Measurements from ENCODE around the gene EFCAB10. TPM values are rescaled to one million over a fixed set of nuclear protein-coding genes. Genes with fewer than 3 reads are reported as not detected.
A peak's percentile ranks its signal among the peaks of the same experiment; 100 is the strongest.
"Not testable (repeated sequence)": the region's sequence is repeated elsewhere in the genome, so short reads cannot be mapped to it uniquely, and the experiment has no call there.

The EFCAB10 gene
- total RNA-seq, 2 donors from 2014 or later = 1.0 to 1.5 TPM

DNA sequence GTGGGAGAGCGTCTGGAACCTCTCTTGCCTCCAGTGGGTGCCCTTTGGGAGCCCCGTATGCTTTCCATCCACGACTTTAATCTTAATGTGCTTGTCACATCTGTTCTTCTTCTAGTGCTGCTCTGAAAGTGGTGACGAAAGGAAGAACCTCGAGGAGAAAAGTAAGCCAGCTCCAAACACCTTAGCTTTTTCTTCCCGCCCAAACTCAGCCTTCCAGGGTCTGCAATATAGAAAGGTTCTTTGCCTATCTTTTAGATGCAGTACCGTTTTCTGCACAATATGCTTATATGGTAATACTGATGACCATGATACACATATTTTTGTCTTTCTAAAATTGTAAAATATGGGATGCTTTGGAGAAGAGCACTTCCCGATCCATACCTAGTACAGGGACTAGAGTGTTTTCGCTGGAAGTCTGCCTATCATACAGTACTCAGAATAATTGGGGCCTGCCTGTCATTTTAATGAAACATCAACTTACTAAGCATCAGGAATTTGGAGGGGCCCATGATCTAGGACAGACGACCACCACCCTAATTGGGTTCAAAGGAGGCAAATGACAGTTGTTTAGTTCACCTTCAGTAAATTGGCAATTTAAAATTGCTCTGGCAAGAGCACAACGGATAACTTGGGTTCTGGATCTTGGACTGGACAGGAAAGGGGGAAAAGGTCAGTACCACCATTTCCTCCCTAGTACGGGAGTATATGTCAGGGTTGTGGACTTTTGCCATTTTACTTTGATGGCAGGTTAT lies 48.4 kb downstream of the EFCAB10 start:
- ATAC-seq (no peak), DNase-seq (no peak)
- Mint-ChIP-seq H3K36me3 (ENCODE audit: low read depth) (peaks cover 2% of the 10 kb centered on the region), H3K4me1 (peaks cover 19% of the 10 kb centered on the region), H3K27ac (peak overlapping the region; percentile 94), H3K27me3 (no peaks in the 10 kb centered on the region), H3K4me3 (peak overlapping the region; percentile 94)
- H3K9me3 ChIP-seq (ENCODE audit: control insufficient read depth, low read length, poor library complexity, severe bottlenecking) = no peaks in the 10 kb centered on the region

DNA sequence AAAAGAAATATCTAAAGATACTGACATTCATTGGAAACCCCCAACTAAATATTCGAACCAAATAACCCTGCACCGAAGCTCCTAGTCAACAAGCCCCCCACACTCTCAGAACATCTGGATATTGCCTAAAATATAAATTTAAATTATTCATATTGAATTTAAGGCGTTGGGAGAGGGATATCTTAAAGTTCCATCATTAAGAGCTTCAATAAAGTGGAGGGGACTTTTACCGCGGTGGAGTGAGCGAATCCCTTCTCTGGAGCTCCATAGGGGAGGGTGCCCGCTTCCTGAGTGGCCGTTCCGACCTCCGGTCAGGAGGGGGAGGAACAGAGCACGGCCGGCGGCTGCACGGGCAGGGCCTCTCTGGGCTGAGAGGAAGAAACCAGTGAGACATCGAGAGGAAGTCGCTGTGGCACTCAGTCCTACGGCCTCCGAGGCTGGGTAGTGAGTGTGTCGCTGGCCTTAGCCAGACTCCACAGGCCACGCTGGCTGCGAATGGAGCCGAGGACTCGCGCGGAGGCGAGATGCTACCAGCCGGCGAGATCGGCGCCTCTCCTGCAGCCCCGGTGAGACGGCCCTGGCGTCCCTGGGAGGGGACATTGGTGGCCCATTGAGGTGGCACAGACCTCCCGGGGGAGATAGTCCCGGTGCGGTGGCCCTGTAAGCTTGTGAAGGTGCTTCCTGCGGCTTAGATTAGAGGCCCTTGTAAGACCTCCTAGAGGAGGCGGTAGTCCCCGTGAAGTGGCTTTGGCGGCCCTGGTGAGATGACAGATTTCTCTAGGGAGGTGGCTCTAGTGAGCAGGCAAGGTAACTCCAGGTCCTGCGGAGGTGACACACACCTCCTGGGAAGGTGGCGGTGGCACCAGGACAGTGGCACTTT lies 49.3 kb downstream of the EFCAB10 start, which contains the start of gene RINT1:
RINT1 (plus strand) TSS at position 410 of the 880 bp plus-strand sequence; CDS start at position 525, 115 bp downstream.
- H3K27me3 Mint-ChIP-seq = no peaks in the 10 kb centered on the region
- peaks cover 19% of the 10 kb centered on the region for H3K4me1 Mint-ChIP-seq
- ATAC-seq (peak; percentile 90), DNase-seq (peak; percentile 72 to 85 (median 80))
- peak within 1 kb of the TSS; percentile 94 for H3K4me3 Mint-ChIP-seq
- H3K27ac Mint-ChIP-seq = peak within 1 kb of the TSS; percentile 94
- peaks cover 2% of the 10 kb centered on the region for H3K36me3 Mint-ChIP-seq (ENCODE audit: low read depth)
- no peaks in the 10 kb centered on the region for H3K9me3 ChIP-seq (ENCODE audit: control insufficient read depth, low read length, poor library complexity, severe bottlenecking)

DNA sequence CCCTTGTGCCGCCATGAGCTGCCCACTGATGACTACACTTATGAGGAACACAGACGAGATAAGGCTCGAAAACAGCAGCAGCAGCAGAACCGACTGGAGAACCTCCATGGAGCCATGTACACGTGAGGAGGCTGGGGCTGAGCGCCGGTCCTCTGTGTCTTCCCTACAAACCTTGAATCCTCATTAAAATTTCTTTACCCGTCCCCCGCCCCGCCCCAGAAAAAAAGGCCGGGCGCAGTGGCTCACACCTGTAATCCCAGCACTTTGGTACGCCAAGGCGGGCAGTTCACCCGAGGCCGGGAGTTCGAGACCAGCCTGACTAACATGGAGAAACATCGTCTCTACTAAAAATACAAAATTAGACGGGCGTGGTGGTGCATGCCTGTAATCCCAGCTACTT lies 50.7 kb downstream of the EFCAB10 start:
- peaks cover 17% of the 10 kb centered on the region for H3K4me1 Mint-ChIP-seq
- no peaks in the 10 kb centered on the region for H3K9me3 ChIP-seq (ENCODE audit: control insufficient read depth, low read length, poor library complexity, severe bottlenecking)
- H3K27ac Mint-ChIP-seq = peak overlapping the region; percentile 94
- DNase-seq (no peak), ATAC-seq (no peak)
- no peaks in the 10 kb centered on the region for H3K27me3 Mint-ChIP-seq
- H3K36me3 Mint-ChIP-seq (ENCODE audit: low read depth) = peaks cover 2% of the 10 kb centered on the region
- H3K4me3 Mint-ChIP-seq = peak overlapping the region; percentile 49

DNA sequence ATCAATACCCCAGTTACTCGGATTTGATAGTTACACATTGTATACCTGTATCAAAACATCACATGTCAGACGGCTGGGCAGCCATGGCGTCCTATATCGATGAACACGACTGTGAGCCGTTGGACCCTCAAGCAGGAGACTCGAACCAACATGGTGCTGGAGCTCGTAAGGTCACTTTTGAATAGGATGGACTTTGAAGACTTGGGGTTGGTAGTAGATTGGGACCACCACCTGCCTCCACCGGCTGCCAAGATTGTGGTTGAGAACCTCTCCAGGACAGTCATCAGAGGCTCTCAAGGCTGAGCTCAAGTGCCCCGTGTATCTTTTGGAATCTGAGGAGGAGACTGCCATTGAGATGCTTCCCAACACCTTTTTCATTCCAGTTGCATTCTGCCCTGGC lies 51.2 kb downstream of the EFCAB10 start:
- Mint-ChIP-seq H3K27me3 (no peaks in the 10 kb centered on the region), H3K4me3 (peak overlapping the region; percentile 49), H3K36me3 (ENCODE audit: low read depth) (peaks cover 2% of the 10 kb centered on the region)

DNA sequence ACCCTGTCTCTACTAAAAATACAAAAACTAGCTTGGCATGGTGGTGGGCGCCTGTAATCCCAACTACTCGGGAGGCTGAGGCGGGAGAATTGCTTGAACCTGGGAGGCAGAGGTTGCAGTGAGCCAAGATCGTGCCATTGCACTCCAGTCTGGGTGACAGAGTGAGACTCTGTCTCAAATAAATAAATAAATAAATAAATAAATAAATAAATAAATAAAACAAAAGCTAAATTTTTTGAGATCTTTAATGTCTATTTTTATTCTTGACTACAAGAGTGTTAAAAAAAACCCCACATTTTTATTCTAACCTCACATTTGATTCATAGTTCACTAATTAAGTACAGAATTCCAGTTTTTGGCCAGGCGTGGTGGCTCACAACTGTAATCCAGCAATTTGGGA lies 53.6 kb downstream of the EFCAB10 start:
- peaks cover 15% of the 10 kb centered on the region for H3K4me1 Mint-ChIP-seq
- not testable (repeated sequence) for ATAC-seq; H3K27me3 Mint-ChIP-seq; H3K27ac Mint-ChIP-seq; H3K9me3 ChIP-seq (ENCODE audit: control insufficient read depth, low read length, poor library complexity, severe bottlenecking); DNase-seq; H3K36me3 Mint-ChIP-seq (ENCODE audit: low read depth); H3K4me3 Mint-ChIP-seq

More for the DNA sequence above, 51.2 kb downstream of the EFCAB10 start:
- Mint-ChIP-seq H3K4me1 (peaks cover 17% of the 10 kb centered on the region), H3K27ac (peak overlapping the region; percentile 94)
- ATAC-seq = no peak
- no peak for DNase-seq
- H3K9me3 ChIP-seq (ENCODE audit: control insufficient read depth, low read length, poor library complexity, severe bottlenecking) = no peaks in the 10 kb centered on the region

DNA sequence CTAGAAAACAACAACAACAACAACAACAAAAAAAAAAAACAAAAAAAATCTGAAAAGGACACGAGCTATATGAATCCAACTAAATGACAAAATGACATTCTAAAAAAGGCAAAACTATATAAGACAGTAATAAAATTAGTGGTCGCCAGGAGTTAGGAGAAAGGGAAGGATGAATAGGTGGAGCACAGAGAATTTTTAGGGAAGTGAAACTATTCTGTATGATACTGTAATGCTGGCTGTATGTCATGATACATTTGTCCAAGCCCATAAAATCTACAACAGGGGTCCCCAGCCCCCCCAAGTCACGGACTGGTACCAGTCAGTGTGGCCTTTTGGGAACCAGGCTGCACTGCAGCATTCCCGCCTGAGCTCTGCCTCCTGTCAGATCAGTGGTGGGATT lies 56.5 kb downstream of the EFCAB10 start:
- peaks cover 8% of the 10 kb centered on the region for H3K4me1 Mint-ChIP-seq
- no peaks in the 10 kb centered on the region for H3K27me3 Mint-ChIP-seq
- no peaks in the 10 kb centered on the region for H3K9me3 ChIP-seq (ENCODE audit: control insufficient read depth, low read length, poor library complexity, severe bottlenecking)
- ATAC-seq (no peak), DNase-seq (no peak)
- no peaks in the 10 kb centered on the region for H3K36me3 Mint-ChIP-seq (ENCODE audit: low read depth)
- no peak overlapping the region for H3K27ac Mint-ChIP-seq
- H3K4me3 Mint-ChIP-seq = peak overlapping the region; percentile 49

DNA sequence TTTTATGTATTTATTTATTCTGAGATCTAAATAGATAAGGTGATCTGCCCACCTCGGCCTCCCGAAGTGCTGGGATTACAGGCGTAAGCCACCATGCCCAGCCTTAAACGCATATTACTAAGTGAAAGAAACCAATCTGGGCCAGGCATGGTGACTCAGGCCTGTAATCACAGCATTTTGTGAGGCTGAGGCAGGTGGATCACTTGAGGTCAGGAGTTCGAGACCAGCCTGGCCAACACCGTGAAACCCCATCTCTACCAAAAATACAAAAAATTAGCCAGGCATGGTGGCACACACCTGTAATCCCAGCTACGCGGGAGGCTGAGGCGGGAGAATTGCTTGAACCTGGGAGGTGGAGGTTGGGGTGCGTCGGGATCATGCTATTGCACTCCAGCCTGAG lies 56.9 kb downstream of the EFCAB10 start:
- H3K4me3 Mint-ChIP-seq; H3K27me3 Mint-ChIP-seq; ATAC-seq; H3K9me3 ChIP-seq (ENCODE audit: control insufficient read depth, low read length, poor library complexity, severe bottlenecking); H3K36me3 Mint-ChIP-seq (ENCODE audit: low read depth); DNase-seq; H3K27ac Mint-ChIP-seq: not testable (repeated sequence)
- peaks cover 12% of the 10 kb centered on the region for H3K4me1 Mint-ChIP-seq

DNA sequence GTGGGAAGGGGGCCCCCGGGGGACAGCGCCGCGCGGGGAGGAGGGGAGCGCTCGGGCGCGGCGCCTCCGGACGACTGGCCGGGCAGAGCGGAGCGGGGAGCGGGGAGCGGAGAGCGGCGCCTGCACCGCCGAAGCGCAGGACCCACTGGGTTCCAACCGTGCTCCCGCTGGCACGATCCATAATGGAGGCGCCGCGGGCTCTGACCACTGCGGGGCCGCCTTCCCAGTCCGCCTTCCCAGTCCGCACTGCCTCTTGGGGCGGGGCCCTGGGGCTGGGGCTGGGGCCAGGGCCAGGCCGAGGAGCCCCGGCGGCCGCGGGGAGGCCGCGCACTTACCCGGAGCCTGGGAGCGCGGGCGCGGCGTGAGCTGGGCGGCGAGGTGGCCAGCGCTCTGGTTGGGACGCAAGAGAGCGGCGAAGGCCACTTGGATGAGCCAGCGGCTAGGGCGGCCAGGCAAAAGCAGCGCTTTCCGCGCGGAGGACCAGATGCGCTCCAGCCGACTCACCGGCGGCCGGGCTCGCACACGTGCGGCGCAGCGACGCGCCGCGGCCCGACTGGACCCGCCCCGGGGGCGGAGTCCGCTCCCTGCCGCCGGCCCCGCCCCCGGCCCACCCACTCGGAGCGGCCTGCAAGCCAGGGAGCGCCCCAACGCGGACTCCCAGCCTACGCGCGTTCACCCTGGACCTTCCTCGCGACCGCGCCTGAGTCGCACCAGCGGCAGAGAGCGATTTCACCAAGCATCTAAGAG lies 59.4 kb downstream of the EFCAB10 start, which contains the start of gene PUS7:
PUS7 (minus strand) TSS at position 555 of the 747 bp plus-strand sequence. CDS start 13,759 bp downstream, outside the sequence.
- no peaks in the 10 kb centered on the region for H3K9me3 ChIP-seq (ENCODE audit: control insufficient read depth, low read length, poor library complexity, severe bottlenecking)
- DNase-seq (peak; percentile 56 to 79 (median 79)), ATAC-seq (peak; percentile 96)
- Mint-ChIP-seq H3K27me3 (no peaks in the 10 kb centered on the region), H3K4me1 (peaks cover 12% of the 10 kb centered on the region), H3K36me3 (ENCODE audit: low read depth) (no peaks in the 10 kb centered on the region), H3K4me3 (peak within 1 kb of the TSS; percentile 99), H3K27ac (peak within 1 kb of the TSS; percentile 53)

DNA sequence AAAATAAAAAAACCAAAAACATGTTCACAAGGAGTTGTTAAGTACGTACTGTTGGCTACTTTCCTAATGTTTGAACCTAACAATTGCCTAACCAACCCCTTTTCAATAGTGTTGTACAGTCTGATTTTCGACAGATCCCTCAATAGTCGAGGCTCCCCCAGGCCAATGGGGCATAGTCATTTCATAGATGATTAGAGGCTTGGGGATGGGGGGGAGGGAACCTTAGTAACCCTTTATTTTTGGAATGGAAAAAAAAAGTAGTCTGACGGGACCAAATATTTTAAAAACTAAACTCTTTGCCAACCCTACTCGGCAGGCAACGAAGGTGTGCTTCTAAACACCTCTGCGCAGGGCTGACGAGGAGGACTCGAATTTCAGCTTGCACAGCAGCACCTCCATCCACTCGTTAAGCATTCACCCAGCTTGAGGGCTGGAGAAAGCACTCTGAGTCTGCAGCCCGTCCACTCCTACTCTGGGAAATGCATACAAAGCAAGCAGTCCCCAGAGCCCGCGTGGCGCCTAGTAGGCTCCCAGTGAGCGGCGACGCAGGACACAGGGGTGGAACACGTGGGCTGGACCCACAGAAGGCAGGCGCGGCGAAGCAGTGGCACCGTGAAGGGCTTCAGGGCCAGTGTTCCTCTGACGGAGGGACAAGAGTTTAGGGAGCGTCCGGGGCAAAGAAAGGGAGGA lies 60.1 kb downstream of the EFCAB10 start:
- Mint-ChIP-seq H3K4me3 (peak overlapping the region; percentile 99), H3K4me1 (peaks cover 12% of the 10 kb centered on the region), H3K27ac (peak overlapping the region; percentile 53), H3K36me3 (ENCODE audit: low read depth) (no peaks in the 10 kb centered on the region), H3K27me3 (no peaks in the 10 kb centered on the region)
- H3K9me3 ChIP-seq (ENCODE audit: control insufficient read depth, low read length, poor library complexity, severe bottlenecking) = no peaks in the 10 kb centered on the region
- ATAC-seq (peak; percentile 37), DNase-seq (peak; percentile 8 to 26 (median 15))

DNA sequence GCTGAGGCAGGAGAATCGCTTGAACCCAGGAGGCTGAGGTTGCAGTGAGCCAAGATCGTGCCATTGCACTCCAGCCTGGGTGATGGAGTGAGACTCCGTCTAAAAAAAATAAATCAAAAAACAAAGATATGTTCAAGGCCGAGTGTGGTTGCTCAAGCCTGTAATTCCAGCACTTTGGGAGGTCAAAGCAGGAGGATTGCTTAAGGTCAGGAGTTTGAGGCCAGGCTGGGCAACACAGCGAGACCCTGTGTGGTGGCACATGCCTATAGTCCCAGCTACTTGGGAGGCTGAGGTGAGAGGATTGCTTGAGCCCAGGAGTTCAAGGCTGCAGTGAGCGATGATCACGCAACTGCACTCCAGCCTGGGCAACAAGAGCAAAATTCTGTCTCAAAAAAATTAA lies 60.7 kb downstream of the EFCAB10 start:
- not testable (repeated sequence) for H3K4me3 Mint-ChIP-seq; H3K27ac Mint-ChIP-seq; H3K9me3 ChIP-seq (ENCODE audit: control insufficient read depth, low read length, poor library complexity, severe bottlenecking); H3K36me3 Mint-ChIP-seq (ENCODE audit: low read depth); ATAC-seq; H3K27me3 Mint-ChIP-seq; DNase-seq
- peaks cover 12% of the 10 kb centered on the region for H3K4me1 Mint-ChIP-seq

DNA sequence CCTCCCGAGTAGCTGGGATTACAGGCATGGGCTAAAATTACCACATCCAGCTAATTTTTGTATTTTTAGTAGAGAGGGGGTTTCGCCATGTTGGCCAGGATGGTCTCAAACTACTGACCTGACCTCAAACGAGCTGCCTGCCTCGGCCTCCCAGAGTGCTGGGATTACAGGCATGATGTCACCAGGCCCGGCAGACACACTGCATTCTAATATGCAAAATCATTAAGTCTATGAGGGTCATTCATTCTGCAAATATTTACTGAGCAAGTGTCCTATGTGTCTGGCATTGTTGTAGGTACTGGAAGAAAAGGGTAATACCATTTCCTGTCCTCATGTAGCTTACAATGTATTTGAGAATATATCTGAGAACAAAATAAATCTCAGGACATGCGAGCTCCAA lies 61.9 kb downstream of the EFCAB10 start:
- DNase-seq = no peak

DNA sequence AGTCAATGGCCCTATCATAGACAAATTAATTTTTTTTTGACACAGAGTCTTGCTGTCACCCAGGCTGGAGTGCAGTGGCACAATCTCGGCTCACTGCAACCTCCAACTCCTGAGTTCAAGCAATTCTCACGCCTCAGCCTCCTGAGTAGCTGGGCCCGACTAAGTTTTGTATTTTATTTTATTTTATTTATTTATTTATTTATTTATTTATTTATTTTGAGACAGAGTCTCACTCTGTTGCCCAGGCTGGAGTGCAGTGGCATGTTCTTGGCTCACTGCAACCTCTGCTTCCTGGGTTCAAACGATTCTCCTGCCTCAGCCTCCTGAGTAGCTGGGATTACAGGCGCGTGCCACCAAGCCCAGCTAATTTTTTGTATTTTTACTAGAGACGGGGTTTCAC lies 65.7 kb downstream of the EFCAB10 start:
- H3K27me3 Mint-ChIP-seq; H3K9me3 ChIP-seq (ENCODE audit: control insufficient read depth, low read length, poor library complexity, severe bottlenecking); H3K27ac Mint-ChIP-seq; ATAC-seq; DNase-seq; H3K36me3 Mint-ChIP-seq (ENCODE audit: low read depth); H3K4me3 Mint-ChIP-seq: not testable (repeated sequence)
- peaks cover 14% of the 10 kb centered on the region for H3K4me1 Mint-ChIP-seq

More for the DNA sequence above, 61.9 kb downstream of the EFCAB10 start:
- no peak overlapping the region for H3K4me3 Mint-ChIP-seq
- H3K27ac Mint-ChIP-seq = no peak overlapping the region
- no peaks in the 10 kb centered on the region for H3K9me3 ChIP-seq (ENCODE audit: control insufficient read depth, low read length, poor library complexity, severe bottlenecking)
- no peaks in the 10 kb centered on the region for H3K27me3 Mint-ChIP-seq
- no peak for ATAC-seq
- peaks cover 9% of the 10 kb centered on the region for H3K4me1 Mint-ChIP-seq
- H3K36me3 Mint-ChIP-seq (ENCODE audit: low read depth) = no peaks in the 10 kb centered on the region

Measured in T-helper 17 cell (primary cell).